HPDE6-E6E7 (cell line): ENCODE results near the gene PTER.

Experiments used
- DNase-seq: peaks from one replicate; pipeline ENCODE4 v3.0.0; 2011; ENCODE audit warnings: missing footprints; ENCODE audit errors: extremely low spot score

The PTER gene

DNA sequence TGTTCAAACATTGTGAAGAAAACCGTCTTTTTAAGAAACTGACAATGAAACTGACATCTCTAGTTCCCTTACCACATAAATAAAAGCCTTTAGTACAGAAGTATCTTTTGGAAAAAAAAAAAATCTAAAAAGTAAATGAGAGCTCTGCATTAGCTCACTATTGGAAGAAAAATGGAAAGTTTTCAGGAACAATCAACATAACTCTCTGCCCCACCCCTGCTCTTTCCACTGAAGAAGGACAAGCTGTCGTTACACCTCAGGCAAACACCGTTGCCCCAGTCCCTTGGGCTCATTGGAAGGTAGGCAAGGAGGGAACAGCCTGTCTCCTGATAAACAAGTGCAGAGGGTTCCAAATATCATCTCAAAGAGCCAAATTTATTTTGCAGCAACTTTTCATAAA, 107.3 kb downstream of the PTER start:
- no peak for DNase-seq

DNA sequence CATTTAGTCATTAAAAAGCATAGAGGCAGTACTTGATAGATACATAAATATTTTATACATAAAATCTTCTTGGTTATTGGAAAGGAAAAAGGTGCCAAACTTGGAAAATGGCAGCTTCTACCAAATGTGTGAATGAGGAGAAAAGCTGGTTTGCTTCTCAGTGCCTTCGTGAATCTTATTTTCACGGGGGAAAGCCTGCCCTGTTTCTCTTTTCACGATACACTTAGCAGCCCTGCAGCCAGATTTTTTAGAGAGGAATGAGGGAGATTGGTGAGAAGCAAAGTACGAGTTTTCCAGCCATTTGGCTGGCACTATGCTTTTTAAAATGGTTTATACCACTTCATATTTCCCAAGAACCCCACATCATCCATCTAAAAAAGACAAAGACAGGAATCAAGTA, 107.8 kb downstream of the PTER start:
- DNase-seq = no peak

DNA sequence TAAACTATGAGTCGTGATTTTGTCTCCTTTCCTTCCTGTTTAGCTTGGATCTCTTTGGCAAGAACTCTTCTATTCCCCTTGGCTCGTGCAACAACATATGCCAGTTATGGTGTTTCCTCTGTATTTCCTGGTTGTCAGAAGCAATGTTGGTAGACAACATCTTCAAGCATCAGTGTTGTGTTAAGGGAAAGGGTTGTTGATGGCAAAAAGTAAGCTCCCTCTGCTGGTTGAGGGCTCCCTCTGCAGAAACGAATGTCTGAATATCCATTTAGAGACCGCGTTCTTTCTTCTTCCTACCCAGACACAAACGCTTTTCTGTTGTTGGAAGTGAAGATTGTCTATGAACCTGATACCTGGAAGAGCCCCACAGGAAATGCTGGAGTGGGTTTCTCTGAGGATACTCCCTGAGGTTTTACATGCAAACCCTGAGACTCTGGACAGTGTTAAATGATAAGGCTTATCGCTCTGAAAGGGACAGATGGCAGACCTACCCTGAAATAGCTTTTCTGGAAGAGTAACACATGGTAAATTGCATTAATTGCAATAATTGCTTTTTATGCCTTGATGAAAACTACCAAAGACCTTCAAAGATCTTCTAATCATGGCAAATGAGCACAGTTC, 108.4 kb downstream of the PTER start:
- peak; percentile 20 for DNase-seq

DNA sequence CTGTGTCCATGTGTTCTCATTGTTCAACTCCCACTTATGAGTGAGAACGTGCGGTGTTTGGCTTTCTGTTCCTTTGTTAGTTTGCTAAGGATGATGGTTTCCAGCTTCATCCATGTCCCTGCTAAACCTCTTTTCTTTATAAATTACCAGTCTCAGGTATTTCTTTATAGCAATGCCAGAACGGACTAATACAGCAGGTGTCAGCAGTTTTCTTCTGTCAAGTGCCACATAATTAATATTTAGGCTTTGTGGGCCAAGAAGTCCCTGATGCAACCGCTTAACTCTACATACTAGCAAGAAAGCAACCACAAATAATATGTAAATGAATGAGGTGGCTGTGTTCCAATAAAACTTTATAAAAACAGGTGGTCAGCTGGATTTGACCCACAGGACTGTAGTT, 111.2 kb downstream of the PTER start:
- no peak for DNase-seq

DNA sequence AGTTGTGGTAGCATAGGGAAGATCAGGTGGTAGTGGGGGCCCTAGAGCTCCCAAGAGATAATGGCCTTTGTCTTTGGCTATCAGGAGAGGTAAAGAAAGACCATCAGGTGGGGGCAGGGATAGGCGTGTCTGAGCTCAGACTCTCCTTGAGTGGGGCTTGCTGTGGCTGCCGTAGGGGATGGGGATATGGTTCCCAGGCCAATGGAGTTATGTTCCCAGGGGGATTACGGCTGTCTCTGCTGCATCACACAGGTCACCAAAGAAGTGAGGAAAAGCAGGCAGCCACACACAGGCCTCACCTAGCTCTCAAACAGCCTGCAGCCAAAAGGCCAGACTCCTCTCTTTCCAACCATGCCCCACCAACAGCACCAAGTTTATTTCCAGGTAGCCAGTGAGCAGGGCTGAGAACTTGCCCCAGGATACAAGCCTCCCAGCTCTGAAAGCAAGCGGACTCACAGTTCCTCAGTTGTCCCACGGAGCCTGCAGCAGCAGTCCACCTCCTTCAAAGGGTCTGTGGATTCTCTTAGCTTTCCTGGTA, 122.5 kb downstream of the PTER start:
- DNase-seq = no peak

DNA sequence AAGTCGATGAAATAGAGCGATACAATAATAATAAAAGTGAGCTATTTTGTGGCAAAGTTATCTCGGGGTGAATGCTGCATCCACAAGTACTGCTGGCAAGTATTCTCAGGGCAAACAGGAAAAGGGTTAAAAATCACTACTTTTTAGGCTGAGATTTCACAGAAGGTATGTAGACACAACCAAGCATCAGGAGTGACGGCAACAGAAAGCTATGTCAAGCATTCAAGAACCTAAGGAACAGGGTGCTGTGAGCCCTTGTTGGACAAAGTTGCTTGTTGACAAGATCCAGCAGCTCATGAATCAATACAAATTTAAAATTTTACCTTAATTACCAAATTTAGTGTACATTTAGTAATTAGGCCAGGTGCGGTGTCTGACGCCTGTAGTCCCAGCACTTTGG, 126.1 kb downstream of the PTER start:
- DNase-seq = no peak
